Pancreas (tissue), 10 donors: ENCODE results near the gene FAU. TPM values are rescaled to one million over a fixed set of nuclear protein-coding genes. Genes with fewer than 3 reads are reported as not detected.

Experiments
- ATAC-seq, 4 donors: fragments of 200-7000 bp; cut with Tn5 transposase; one replicate each; pipeline versions ENCODE4 v1.8.0 to v1.9.1; 2020; ENCODE audit warnings: mild to moderate bottlenecking in 4 of 4, moderate library complexity in 4 of 4
- DNase-seq, 6 donors: peaks; one replicate each; pipeline ENCODE4 v3.0.0-alpha.2; 2020
- FAIRE-seq: peaks from 2 replicates; lab custom pipeline; 2012; peaks lifted over from hg19 to GRCh38; lab: Jason Lieb, UNC
- H3K27ac ChIP-seq, 4 donors: fragments of 200-600 bp; sonication (generic); 1 replicate in 3 of 4; 2 replicates in 1 of 4; pipeline versions ENCODE4 v1.5.0 to v1.8.0; 2020
- H3K27me3 ChIP-seq, 4 donors: fragments of 200-600 bp; one replicate each; pipeline ENCODE4 v1.8.0; 2021
- H3K36me3 ChIP-seq, 3 donors: fragments of 200-600 bp; sonication (generic) in 1 of 3; one replicate each; pipeline versions ENCODE4 v1.5.0 to v1.8.0; 2020 to 2021
- H3K4me1 ChIP-seq, 3 donors: fragments of 200-600 bp; one replicate each; pipeline ENCODE4 v1.8.0; 2021
- H3K4me3 ChIP-seq, 4 donors: fragments of 200-600 bp; sonication (generic) in 2 of 4; one replicate each; pipeline versions ENCODE4 v1.5.0 to v1.8.0; 2020 to 2021
- H3K9me3 ChIP-seq, 4 donors: fragments of 200-600 bp; one replicate each; pipeline ENCODE4 v1.8.0; 2021
- CTCF ChIP-seq, 4 donors: fragments of 200-600 bp; sonication (generic) in 3 of 4; IDR thresholded peaks; one replicate each; pipeline versions ENCODE4 v1.5.0 to v1.8.0; 2021; ENCODE audit warnings: antibody characterized with exemption in 4 of 4
- WGBS, 2 donors: extraction: QIAGEN DNeasy Blood & Tissue Kit; methylation state at CpG; one replicate each; pipeline ENCODE4 v1.1.7; 2013; 5-methylcytosine and 5-hydroxymethylcytosine counted together
- intact Hi-C, 3 donors: fragments of 100-400 bp; cut with DNase I; formaldehyde crosslinking; loops; one replicate each; pipeline versions ENCODE4 v1.11.1 to v1.14.2; 2022
- polyA plus RNA-seq, 2 donors: library from polyadenylated mRNA; stranded (reverse); fragments of 200-250 nt; gene quantifications; one replicate each; pipeline ENCODE4 v1.2.3, GENCODE V29; 2013
- total RNA-seq, 6 donors: library from RNA; stranded (reverse); fragmentation: NEBNext Ultra II Directional in 4 of 6; extraction: Animal tissue kit (Norgen Biotek cat#: 25700) in 4 of 6; gene quantifications; one replicate each; pipeline versions ENCODE4 v1.2.1 to v1.2.4, GENCODE V29; 2021 to 2023
- donor health status: healthy with polysubstance abuse.
- donor health status: DM: no; HTN: no; CAD: no; lungs with moderate emphysema.
- donor health status: DM: no; HTN: no; CAD: no.
- donor health status: control.
- donor health status: control.
- donor health status: Bipolar disorder and iron deficiency.
- donor health status: DM: yes; HTN: yes; CAD: no.
- donor health status: DM: no; HTN: no; CAD: no.
- donor health status: DM: no; HTN: no; CAD: no.
- donor health status: DM: yes; HTN: yes; CAD: no.

The FAU gene
- total RNA-seq, result 100 to 1,000 TPM; 493 to 810 (median 529) TPM
- 100 to 1,000 TPM; 530 to 652 TPM for polyA plus RNA-seq

- peak; percentile 79 to 89 (median 81) for ATAC-seq
- H3K4me3 ChIP-seq, result peak within 1 kb of the TSS; percentile 63 to 95 (median 78)
- H3K36me3 ChIP-seq, result peaks cover 3 to 36% (median 22%) of the 10 kb centered on the region in 3 donors
- intact Hi-C loops, result no loop called here
- no peaks in the 10 kb centered on the region for H3K27me3 ChIP-seq
- FAIRE-seq, result no peak
- DNase-seq, result peak; percentile 98 to 99 (median 98)
- peak within 1 kb of the TSS; percentile 77 to 90 (median 84) for H3K27ac ChIP-seq
- no peaks in the 10 kb centered on the region for H3K9me3 ChIP-seq
- H3K4me1 ChIP-seq, result peaks cover 3 to 13% (median 7%) of the 10 kb centered on the region in 3 donors
- 0% methylated on average over 60 to 64 of the region's 64 CpGs for WGBS, 2 donors
- no peak for TF ChIP-seq CTCF (IDR thresholded peaks at IDR 0.05)
Observed at GRCh38 chr11:65121865-65122696, at the start of gene FAU, which contains the start of gene MRPL49. Gene FAU (minus strand): TSS chr11:65122134. CDS start chr11:65121813, 321 bp downstream. Gene MRPL49 (plus strand): TSS chr11:65122321. CDS start chr11:65122347, 26 bp downstream.

GRCh38 chr11:65170058-65170534, 48.2 kb upstream of the FAU start, which contains the start of gene SPDYC:
Gene SPDYC (plus strand): TSS chr11:65170233. CDS start chr11:65171358, 1,125 bp downstream.
- no peak for DNase-seq
- no peak for FAIRE-seq
- no peak for TF ChIP-seq CTCF (IDR thresholded peaks at IDR 0.05)
- Histone ChIP-seq H3K4me3 (no peak within 1 kb of the TSS), H3K36me3 (no peaks in the 10 kb centered on the region), H3K27ac (no peak within 1 kb of the TSS), H3K9me3 (no peaks in the 10 kb centered on the region), H3K27me3 (no peaks in the 10 kb centered on the region), H3K4me1 (no peaks in the 10 kb centered on the region)
- intact Hi-C loops, result no loop called here
- WGBS, 2 donors, result 90 to 91% methylated on average over 18 to 21 of the region's 21 CpGs
- no peak for ATAC-seq

- Histone ChIP-seq H3K27ac (no peak overlapping the region), H3K36me3 (no peaks in the 10 kb centered on the region), H3K4me3 (no peak overlapping the region), H3K4me1 (no peaks in the 10 kb centered on the region), H3K27me3 (no peaks in the 10 kb centered on the region), H3K9me3 (no peaks in the 10 kb centered on the region)
- ATAC-seq, result no peak
- no peak for FAIRE-seq
- DNase-seq, result no peak
- 76 to 78% methylated on average over 11 of the region's 11 CpGs for WGBS, 2 donors
- no peak for TF ChIP-seq CTCF (IDR thresholded peaks at IDR 0.05)
- intact Hi-C loops, result no loop called here
Observed at GRCh38 chr11:65169164-65169641, 47.3 kb upstream of the FAU start.

- H3K27ac ChIP-seq, result no peak overlapping the region
- H3K27me3 ChIP-seq, result no peaks in the 10 kb centered on the region
- H3K4me1 ChIP-seq, result no peaks in the 10 kb centered on the region
- no peaks in the 10 kb centered on the region for H3K36me3 ChIP-seq
- FAIRE-seq (no peak), DNase-seq (no peak), ATAC-seq (no peak)
- H3K4me3 ChIP-seq, result no peak overlapping the region
- no peaks in the 10 kb centered on the region for H3K9me3 ChIP-seq
- intact Hi-C loops, result no loop called here
- TF ChIP-seq CTCF (IDR thresholded peaks at IDR 0.05), result no peak
- 79 to 81% methylated on average over 3 of the region's 3 CpGs for WGBS, 2 donors
Observed at GRCh38 chr11:65167656-65168055, 45.7 kb upstream of the FAU start.
